GM13977 (cell line): ENCODE data around the gene GATAD2B.

ENCODE experiments used
- DNase-seq: peaks from one replicate; pipeline ENCODE4 v3.0.0; 2012; ENCODE audit warnings: low spot score
- CTCF ChIP-seq: IDR thresholded peaks from 2 replicates; pipeline ENCODE4 v1.5.1; 2012; ENCODE audit warnings: mild to moderate bottlenecking, control low read depth; ENCODE audit not compliant: insufficient read depth; ENCODE audit errors: extremely low read depth, missing control alignments
- in situ Hi-C: fragments of 300-500 bp; cut with MboI; formaldehyde crosslinking; loops from one replicate; pipeline ENCODE4 v1.12.0; 2022; ENCODE audit warnings: low sequenced_read_pairs, low pct_unique_long_range_greater_than_20kb, mixed read lengths, inconsistent platforms; ENCODE audit not compliant: unreplicated experiment

The GATAD2B gene

GRCh38 chr1:153799566-153800465 is 123.0 kb downstream of the GATAD2B start:
- in situ Hi-C loops, result loop anchor here (5.0 kb wide), 1 partner anchor 182 kb away; no protein-coding TSS in a partner anchor
- DNase-seq, result no peak
- TF ChIP-seq CTCF, result no peak

- TF ChIP-seq CTCF, result no peak
- DNase-seq, result no peak
- in situ Hi-C loops, result loop anchor here (5.0 kb wide), 1 partner anchor 183 kb away; no protein-coding TSS in a partner anchor
Measured at GRCh38 chr1:153799016-153799415, 123.8 kb downstream of the GATAD2B start.

GRCh38 chr1:153798468-153798780 is 124.3 kb downstream of the GATAD2B start:
- TF ChIP-seq CTCF, result no peak
- in situ Hi-C loops, result loop anchor here (5.0 kb wide), 1 partner anchor 184 kb away; no protein-coding TSS in a partner anchor
- no peak for DNase-seq

- in situ Hi-C loops, result loop anchor here (5.0 kb wide), 1 partner anchor 185 kb away; no protein-coding TSS in a partner anchor
- peak; percentile 88 for TF ChIP-seq CTCF
- peak; percentile 91 for DNase-seq
Measured at GRCh38 chr1:153796786-153797659, 125.7 kb downstream of the GATAD2B start.

- in situ Hi-C loops, result loop anchor here (5.0 kb wide), 1 partner anchor 186 kb away; no protein-coding TSS in a partner anchor
- no peak for DNase-seq
- TF ChIP-seq CTCF, result no peak
Measured at GRCh38 chr1:153795934-153796785, 126.6 kb downstream of the GATAD2B start.

- TF ChIP-seq CTCF, result no peak
- no peak for DNase-seq
- in situ Hi-C loops, result loop anchor here (5.0 kb wide), 1 partner anchor 187 kb away; no protein-coding TSS in a partner anchor
Measured at GRCh38 chr1:153795330-153795837, 127.4 kb downstream of the GATAD2B start.
